CD4-positive, alpha-beta T cell treated with Interleukin-17A for 4 hours (primary cell): ENCODE data around the gene KLHL22.
A peak's percentile ranks its signal among the peaks of the same experiment; 100 is the strongest.
"Not testable (repeated sequence)": the region's sequence is repeated elsewhere in the genome, so short reads cannot be mapped to it uniquely, and the experiment has no call there.

Experiments
- DNase-seq: peaks from one replicate; pipeline ENCODE4 v3.0.0-alpha.2; 2020; ENCODE audit warnings: mixed read lengths

Gene KLHL22

GRCh38 chr22:20523086-20523983, 27.7 kb upstream of the KLHL22 start:
- peak; percentile 52 for DNase-seq

GRCh38 chr22:20522134-20523004, 26.8 kb upstream of the KLHL22 start:
- DNase-seq = no peak

- DNase-seq = peak; percentile 54
These were observed 24.5 kb upstream of the KLHL22 start for GRCh38 chr22:20520093-20520511.

- DNase-seq = no peak
These were observed 24.0 kb upstream of the KLHL22 start for GRCh38 chr22:20519558-20519957.

- DNase-seq = no peak
These were observed 22.4 kb upstream of the KLHL22 start for GRCh38 chr22:20517841-20518592.

- DNase-seq = no peak
These were observed 21.8 kb upstream of the KLHL22 start for GRCh38 chr22:20517422-20517821.

- no peak for DNase-seq
These were observed 20.8 kb upstream of the KLHL22 start for GRCh38 chr22:20516399-20516798.

- no peak for DNase-seq
These were observed 19.2 kb upstream of the KLHL22 start for GRCh38 chr22:20514658-20515406.

GRCh38 chr22:20511578-20512229, 16.1 kb upstream of the KLHL22 start:
- no peak for DNase-seq

GRCh38 chr22:20510811-20511577, 15.4 kb upstream of the KLHL22 start:
- DNase-seq = no peak

- DNase-seq = peak; percentile 77
These were observed 13.9 kb upstream of the KLHL22 start for GRCh38 chr22:20509344-20510047.

- no peak for DNase-seq
These were observed 13.2 kb upstream of the KLHL22 start for GRCh38 chr22:20508815-20509271.

- not testable (repeated sequence) for DNase-seq
These were observed 12.6 kb upstream of the KLHL22 start for GRCh38 chr22:20508067-20508755.

GRCh38 chr22:20507253-20508066, 11.9 kb upstream of the KLHL22 start, which contains the start of gene MED15:
MED15 (plus strand) TSS chr22:20507610; CDS start chr22:20507679, 69 bp downstream.
- peak; percentile 90 for DNase-seq

- DNase-seq = no peak
These were observed 11.1 kb upstream of the KLHL22 start for GRCh38 chr22:20506543-20507252.

GRCh38 chr22:20504293-20504922, 8.8 kb upstream of the KLHL22 start:
- not testable (repeated sequence) for DNase-seq

- DNase-seq = no peak
These were observed 8.2 kb upstream of the KLHL22 start for GRCh38 chr22:20503816-20504215.
